Stimulated activated CD4-positive, alpha-beta T cell treated with anti-CD3 and anti-CD28 coated beads, Interleukin-15, amount 100 ng/mL, for 1 hour (primary cell): ENCODE results near the gene TMEM229B.
A peak's percentile ranks its signal among the peaks of the same experiment; 100 is the strongest.

Source experiments
- DNase-seq, 2 donors: peaks; one replicate each; pipeline ENCODE4 v3.0.0-alpha.2; 2020; ENCODE audit warnings: low read depth in 1 of 2, low spot score in 1 of 2

Gene TMEM229B

DNA sequence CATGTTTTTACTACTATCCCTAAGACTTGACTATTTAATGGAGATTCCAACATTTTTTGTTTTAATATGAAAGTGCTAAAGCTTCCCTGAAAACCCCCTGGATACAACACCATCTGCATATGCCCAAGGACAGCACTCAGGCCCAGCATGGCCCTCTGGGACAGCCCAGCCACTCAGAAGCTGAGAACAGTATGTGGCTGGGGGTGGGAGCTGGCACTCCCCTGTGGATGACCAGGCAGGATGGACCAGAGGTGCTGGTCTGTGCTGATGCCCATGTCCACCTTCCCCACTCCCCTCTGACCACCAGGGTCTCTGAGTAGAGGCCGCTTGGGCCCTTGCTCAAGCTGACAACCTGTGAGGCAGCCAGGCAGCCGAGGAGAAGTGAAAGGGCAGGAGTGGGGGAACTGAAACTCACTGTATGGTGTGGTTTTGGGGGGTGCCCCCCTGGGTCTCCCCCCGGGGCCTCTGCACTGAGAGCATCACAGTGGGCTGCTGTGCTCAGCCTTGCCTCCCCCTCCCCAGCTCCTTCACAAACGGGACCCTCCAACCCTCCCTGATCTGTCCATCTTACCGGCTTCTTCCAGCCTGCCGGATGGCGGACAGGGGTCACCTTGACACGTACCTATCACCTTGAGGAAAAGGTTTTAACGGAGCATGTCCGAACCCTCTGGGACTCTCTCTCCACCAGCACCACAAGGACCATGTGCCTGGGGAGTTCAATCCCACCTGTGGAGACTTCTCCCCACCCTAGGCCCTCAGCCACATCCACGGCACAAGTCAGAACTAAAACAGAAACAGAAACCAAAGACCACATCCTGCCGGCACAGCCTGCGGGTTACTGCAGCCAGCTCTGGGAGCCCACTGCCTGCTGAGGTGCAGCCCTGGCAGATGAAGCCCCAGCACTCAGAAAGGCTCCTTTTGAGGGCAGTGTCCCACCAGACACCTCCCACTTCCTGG, at the start of gene TMEM229B:
TMEM229B (minus strand) TSS at position 785 of the 957 bp plus-strand sequence. CDS start 14,798 bp downstream, outside the sequence.
- DNase-seq, result peak; percentile 31 to 46

DNA sequence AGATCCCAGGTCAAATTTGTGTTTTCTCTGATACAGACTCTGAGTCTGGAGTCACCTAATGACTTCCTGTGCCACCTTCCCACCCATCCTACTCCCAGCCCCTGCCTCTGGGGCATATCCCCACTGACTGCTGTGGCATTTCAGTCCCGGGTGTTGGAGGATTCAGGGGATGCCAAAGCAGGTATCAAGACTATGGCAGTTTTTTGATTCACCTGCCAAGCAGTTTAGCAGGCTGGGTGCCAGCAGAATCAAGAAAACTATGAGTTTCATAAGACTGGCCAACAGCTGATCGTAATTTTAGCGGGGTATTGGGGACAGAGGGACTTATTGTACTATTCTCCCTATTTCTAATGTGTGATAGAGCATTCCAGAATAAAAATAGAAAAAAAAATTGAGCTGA, 49.2 kb upstream of the TMEM229B start:
- no peak for DNase-seq

DNA sequence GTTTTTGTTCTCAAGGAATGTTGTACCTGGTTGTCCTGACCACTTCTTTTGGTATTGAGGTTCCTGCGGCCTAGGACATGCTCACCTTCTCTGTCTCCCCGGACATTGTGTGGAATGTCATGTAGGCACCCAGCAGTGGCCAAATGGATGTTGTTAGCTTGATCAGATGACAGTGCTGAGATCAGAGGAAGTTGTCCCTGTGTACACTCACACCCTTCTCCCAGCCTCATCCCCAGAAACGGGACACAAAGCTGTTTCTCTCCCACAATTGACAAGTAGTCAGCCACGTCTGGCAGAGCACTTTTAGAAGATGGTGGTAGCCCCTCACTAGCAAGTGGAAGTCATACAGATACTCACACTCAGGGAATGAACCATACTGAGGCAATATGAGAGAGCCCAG, 47.6 kb upstream of the TMEM229B start:
- DNase-seq, result no peak

DNA sequence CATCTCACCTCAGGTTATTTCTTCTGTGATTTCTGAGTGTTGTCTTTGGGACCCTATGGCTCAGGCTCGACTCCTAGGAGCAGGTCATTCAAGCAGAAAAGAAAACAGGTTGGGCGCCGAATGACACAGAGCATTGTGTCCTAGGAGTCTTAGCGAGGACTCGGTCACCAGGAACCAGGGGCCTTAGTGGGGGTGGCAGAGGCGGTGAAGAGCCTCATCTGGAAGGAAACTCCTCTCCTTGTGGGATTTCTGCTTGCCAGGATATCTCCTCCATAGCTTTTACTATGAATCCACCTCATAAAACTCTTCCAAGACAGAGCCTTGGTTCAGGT, 45.2 kb upstream of the TMEM229B start:
- DNase-seq, result no peak

DNA sequence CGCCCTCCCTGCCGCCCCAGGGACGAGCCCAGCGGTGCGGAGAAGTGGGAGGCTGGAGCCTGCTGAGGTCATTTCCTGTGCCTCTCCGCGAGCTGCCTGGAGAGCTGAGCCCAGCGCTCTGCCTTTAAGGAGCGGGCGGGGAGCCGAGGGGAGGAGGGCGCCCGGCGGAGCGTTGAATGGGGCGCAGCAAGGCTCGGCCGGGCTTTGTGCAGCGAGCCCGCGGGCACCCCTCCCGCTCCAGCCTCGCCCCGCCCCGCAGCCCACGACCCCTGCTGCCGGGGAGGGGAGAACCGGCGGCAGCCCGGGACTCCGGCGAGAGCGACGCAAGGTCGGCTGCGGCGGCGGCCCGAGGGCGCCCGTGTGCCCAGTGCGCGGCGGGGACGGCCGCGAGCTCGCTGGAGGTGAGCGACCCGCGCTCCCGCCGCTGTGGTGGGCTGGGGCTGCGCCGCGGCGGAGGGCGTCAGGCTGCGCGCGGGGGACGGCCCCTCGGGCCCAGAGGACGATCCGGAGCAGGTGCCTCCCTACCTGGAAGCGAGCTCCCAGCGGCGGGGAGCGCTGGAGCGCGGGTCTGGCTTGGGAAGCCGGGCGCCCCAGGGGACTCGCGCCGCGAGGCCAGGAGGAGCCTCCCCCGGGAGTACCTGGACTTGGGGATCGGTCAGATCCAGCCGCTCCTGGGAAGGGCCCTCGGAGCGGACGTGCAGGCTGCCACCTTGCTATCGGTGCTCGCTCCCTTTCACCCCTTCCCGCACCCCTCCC, 44.7 kb upstream of the TMEM229B start, which contains the start of gene PLEKHH1:
PLEKHH1 (plus strand) TSS at position 293 of the 756 bp plus-strand sequence. CDS start 8,578 bp downstream, outside the sequence.
- DNase-seq, result peak in 1 of 2 donors; percentile 48

DNA sequence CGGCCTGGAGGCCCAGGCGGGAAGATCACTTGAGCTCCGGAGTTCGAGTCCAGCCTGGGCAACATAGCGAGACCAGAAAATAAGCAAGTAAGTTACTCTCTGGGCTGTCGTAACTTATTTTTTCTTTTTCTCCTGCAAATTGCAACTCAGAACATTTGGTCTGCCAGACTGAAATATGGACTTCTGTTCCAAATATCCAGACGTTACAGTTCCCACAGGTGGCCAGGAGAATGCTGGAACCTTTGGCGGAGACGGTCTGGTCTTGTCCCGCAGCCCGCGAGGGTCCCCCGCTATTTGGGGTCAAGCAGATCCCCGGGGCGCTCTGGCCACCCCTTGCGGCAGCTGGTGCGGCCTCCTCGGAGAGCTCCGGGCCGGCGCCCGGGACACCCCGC, 44.1 kb upstream of the TMEM229B start:
- no peak for DNase-seq

DNA sequence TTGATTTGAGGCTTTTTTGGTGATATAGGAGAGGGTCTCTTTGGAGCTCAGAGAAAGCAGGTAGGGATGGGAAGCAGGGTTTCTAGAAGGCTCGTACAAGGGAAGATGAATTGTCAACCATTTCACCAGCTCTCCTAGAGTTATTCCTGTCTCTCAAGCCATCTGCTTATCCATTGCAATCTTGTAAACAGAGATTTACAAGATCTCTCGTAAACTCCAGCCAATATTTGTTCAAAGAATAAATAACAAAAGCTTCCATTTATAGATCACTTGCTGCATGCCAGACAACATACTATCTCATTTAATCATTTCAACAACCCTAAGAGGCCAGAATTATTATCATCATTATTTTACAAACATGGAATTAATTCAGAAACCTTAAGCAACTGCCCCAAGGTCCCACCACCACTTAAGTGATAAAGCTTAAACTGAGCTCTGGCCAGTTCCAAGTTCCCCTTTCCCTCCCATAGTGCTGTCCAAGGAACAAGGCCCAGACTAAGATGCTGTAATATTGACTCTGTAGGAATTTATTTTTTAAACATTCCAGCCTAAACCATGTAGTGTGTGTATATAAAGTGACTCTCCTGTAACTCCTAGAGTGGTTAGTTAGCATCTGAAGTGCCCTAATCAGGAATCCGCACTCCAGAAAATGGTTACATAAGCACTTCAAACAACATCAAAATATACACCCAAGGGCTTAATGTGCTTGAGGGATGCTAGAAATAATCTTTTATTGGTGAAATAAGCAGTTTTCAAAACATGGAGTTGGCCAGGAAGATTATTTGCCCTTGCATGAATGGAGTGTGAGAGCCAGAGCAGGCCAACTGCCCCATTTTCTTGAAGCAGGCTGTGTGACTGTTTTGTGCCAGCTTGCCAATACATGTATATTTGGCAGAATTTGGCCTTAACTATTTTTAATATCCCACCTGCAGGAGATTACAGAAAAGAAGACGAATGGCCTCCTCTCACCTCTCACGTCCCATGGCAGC, 41.7 kb upstream of the TMEM229B start:
- DNase-seq, result no peak

DNA sequence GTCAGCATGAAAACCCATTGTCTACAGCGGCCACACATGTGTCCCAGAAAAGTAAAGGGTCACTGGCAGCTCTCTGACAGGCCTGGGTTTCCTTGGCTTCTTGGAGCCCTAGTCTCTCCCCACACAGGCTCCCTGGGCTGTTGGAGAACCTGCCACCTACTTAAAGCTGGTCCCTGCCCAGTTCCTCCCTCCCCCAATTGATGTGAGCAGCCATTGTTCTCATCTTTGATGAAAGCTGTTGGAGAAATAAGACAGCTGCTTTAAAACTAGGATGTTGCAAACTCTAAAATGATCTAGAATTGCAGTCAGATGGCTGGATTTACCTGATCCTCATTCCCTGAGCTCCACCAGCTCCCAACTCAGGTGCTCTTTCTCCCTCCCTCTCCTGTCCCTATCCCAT, 39.8 kb upstream of the TMEM229B start:
- DNase-seq, result no peak

DNA sequence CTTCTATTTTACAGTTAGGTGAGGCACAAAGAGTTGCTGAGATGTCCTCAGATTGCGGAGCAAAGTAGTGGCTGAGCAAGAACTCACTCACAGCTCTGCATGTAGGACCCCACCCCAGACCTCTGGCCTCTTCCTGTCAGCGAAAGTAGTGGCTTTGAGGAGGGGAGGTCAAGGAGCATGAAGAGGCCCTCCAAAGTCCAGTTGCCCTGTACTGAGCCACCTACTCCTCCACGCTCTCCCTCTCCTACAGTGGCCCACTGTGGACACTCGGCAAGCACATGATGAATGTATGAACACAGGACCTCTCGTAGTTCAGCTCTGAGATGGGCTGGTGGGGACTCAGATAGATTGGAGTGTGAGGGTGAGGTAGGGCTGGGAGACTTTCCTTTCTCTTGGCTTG, 39.2 kb upstream of the TMEM229B start:
- no peak for DNase-seq

DNA sequence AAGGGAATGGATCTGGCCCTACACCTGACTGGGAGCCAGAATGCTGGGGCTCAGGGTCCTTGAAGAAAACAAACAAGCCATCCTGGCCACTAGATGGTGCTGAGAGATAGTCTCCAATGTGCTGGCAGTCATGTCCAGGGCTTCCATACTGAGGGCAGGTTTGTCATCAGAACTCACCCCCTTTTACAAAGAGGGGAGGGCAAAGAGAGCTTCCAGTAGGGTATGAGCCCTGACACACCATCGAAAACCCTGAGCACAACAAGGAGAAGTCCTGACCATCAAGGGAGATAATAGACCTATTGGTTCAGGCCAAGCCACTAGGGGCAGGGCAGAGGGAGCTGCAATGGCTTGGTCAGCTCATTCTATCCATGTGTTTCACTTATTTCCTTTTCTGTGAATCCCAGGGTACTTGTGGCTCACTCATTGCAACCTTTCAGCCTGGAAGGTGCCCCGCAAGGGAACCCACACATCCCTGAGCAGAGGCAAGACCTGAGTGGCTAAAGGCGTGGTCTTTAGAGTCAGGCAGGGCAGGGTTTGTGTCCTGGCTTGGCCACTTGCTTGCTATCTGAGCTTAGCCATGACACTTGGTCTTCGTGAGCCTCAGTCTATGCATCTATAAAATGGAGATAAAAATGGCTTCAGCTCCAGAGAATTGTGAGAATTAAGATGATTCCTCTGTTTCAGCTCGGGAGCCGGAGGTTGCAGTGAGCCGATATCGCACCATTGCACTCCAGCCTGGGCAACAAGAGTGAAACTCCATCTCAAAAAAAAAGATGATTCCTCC, 38.3 kb upstream of the TMEM229B start:
- no peak for DNase-seq

DNA sequence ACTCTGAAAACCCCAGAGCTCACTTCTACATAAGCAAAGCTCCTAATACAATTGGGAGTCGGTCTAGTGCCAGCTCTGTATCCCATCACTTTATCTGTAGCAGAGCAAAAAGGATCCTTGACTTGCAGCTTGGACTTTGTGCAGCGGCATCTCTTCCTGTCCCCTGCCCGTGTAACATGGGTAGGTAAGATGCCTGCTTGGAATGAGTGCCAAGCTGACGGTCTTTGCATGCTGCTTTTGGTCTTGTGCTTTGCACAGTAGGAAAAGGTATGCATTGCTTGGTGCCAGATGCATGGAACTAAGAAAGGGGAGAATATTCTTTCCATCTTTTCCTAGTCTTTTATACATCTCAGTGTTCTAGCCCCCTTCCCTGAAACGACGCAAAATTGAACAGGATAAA, 37.7 kb upstream of the TMEM229B start:
- no peak for DNase-seq

DNA sequence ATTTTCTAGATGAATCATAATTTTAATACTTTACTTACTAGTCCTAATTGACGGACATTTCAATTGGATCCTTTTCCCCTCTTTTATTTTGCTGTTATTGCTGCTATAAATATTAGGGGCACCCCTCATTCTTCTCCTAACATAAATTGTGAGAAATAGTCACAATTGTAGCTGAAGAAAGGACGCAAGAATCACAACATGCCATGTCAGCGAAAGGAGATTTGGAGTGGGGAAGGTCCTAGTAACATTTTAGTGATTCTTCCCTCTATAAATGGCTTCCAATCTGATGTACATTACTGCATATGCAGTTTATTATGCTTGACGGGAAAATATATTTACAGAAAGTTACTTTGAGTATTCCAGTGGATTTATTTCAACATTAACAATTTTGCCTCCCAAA, 36.9 kb upstream of the TMEM229B start:
- DNase-seq, result no peak

DNA sequence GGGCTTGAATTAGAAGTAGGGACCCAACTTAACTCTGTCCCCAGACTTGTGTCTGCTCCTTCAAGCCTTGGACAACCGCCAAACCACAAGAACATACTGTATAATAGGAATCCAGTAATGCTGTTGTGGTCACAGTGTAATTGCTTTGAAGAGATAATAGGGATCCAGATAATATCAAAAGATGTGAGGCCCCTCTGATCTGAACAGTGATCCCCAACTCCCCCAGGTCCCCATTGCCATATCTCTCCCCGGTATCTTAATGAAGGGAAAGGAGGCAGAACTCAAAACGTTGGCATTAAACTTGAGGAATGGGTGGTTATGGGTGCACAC, 36.1 kb upstream of the TMEM229B start:
- DNase-seq, result no peak

DNA sequence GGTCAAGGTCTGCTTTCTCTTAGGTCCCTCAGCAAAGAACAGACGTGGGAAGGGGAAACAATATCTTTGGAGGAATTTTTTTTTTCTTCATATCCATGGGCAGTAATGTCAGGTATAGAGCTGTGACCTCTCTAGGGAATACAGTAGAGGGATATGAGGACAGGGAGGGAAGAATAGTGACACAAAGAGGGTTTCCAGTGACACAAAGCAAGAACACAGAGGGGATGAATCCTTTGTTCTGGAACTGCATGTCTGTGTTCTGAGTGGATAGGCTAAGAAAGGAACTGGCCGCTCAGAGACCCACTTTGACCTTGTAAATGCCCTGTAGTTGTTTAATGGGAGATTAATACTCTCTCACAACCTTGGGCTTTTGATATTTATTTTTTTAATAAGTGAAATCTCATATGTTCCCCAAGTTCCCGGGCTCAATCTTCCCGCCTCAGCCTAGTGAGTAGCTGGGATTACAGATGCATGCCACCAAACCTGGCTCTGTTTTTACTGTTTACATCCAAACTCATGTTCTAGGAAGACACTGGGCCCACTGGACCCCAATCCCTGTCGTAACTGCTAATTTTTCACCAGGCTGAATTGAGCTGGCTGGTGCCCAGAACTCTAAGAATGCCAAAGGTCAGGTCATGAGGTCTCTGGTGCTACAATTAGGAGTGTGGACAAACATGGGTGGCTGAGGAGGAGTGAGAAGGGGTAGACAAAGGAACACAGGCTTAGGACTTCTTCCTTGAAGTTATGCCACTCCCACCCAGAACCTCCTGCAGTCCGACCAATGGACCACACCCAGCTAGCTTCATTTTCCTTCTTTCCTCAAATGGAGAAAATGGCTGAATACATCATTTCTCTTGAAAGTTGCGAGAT, 35.5 kb upstream of the TMEM229B start:
- DNase-seq, result no peak

DNA sequence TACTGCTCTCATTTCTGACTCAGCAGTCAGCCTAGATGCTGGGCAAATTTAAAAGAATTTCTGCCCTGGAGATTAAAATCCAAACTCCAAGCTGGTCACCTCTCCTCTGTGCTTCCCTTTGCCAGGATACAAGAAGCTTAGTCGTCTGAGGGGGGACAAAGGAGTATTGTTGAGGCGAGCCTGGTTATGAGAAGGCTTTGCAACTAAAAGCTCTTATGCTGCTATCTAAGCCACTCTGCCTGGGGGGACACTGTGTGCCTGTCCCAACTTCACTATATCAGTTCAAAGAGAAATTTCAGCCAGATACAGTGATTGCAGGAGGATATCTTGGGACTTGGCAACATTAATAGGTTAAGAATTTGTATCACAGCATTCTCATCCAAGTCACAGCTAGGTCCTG, 33.7 kb upstream of the TMEM229B start:
- no peak for DNase-seq

DNA sequence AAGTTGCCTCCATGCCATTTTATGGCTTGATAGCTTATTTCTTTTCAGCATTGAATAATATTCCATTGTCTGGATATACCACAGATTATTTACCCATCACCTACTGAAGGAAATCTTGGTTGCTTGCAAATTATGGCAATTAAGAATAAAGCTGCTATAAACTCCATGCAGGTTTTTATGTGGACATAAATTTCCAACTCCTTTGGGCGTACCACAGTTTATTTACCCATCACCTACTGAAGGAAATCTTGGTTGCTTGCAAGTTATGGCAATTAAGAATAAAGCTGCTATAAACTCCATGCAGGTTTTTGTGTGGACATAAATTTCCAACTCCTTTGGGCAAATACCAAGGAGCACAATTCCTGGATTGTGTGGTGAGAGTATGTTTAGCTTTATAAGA, 32.0 kb upstream of the TMEM229B start:
- DNase-seq, result no peak

DNA sequence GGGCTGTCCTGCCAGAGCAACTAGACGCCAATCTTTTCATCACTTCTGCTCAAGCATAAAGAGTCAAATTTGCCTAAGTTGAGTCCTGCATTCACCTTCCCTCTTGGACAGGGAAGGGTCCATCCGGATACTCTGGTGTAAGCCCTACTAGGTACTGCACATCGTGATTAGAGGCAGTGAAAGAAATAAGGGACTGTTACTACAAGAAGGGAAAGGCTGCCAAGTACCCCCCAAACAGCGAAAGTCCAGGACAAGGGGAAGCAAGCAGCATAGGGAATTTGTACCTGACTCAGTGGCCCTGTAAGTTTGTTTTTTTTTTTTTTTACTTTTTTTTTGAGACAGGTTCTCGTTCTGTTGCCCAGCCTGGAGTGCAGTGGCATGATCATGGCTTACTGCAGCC, 30.9 kb upstream of the TMEM229B start:
- no peak for DNase-seq

DNA sequence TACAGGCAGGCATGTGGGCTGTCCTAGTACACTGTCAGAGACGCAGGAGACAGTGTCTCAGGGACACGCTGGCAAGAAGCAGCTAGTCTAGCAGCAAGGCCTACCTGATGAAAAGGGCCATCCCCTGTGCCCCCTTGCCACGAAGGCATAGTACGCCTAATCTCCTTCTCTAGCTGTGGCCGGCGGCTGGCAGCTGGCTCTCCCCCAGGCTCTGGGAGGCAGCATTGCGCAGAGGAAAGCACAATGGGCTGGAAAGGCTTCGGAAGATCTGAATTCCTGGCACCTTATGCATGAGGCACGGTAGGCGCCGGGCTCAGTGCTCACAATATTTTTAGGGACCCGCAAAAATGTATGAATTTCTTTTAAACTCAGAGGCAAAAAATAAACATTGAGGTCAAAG, 28.6 kb upstream of the TMEM229B start:
- no peak for DNase-seq

DNA sequence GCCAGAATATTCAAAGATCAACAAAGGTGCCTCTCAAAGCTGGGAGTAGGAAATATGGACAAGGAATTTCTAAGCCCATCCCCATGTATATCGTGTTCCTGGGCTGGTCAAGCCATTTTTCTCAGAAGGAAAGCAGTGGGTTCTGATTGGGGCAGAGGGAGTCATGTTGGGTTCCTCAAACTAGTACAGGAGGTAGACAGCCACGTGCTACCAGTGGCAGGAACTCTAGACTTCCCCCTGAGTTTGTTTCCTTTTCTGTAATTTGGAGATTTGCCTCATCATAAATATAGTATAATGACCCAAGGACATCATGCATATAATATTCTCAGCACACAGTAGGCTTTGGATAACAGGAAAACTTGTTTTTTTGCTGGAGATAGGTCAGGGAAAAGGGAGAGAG, 28.2 kb upstream of the TMEM229B start:
- DNase-seq, result no peak
